ENCODE data around the gene PTH1R.

DNA sequence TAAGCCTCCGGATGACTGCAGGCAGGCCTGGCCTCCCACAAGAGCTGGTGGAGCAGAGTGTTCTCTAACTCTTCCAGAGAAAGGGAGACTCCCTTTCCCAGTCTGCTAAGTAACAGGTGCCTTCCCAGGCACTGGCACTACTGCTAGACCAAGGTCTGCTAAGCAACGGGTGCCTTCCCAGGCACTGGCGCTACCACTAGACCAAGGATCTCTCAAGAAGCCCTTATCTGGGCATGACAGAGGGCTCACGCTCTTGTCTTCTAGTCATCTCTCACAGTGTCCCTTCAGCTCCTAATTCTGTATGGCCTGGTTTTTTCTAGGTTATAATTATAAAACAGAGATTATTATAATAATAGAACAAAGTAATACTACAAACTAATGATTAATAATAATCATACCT is 42.0 kb upstream of the PTH1R start:
- TF ChIP-seq EZH2 (IDR thresholded peaks at IDR 0.05) (no peak), POLR2AphosphoS5 (IDR thresholded peaks at IDR 0.05; ENCODE audit: borderline replicate concordance, low read depth, low read length) (no peak)
